GM06990 (cell line): Measurements from ENCODE around the gene ZNF618.

Experiments used
- DNase-seq: peaks from one replicate; pipeline ENCODE4 v3.0.0-alpha.2; 2011; ENCODE audit not compliant: insufficient read length; ENCODE audit errors: extremely low read depth
- H3K27me3 ChIP-seq: replicated peaks from 2 replicates; pipeline ENCODE4 v1.6.0; 2011; ENCODE audit warnings: low read length; ENCODE audit not compliant: control insufficient read depth, insufficient read depth
- H3K36me3 ChIP-seq: 2 replicates; pipeline ENCODE4 v1.5.1; 2011; ENCODE audit warnings: low read length; ENCODE audit not compliant: control insufficient read depth, insufficient read depth
- H3K4me3 ChIP-seq: replicated peaks from 2 replicates; pipeline ENCODE4 v1.5.1; 2011; ENCODE audit warnings: low read depth, mild to moderate bottlenecking, control low read depth, low read length
- TF ChIP-seq, protein P1 (sequence below): IDR thresholded peaks from 2 replicates; pipeline ENCODE4 v1.5.1; 2011; ENCODE audit warnings: low read length, control low read depth, mild to moderate bottlenecking, inconsistent platforms; ENCODE audit not compliant: insufficient read depth, poor library complexity, severe bottlenecking

The ZNF618 gene

DNA sequence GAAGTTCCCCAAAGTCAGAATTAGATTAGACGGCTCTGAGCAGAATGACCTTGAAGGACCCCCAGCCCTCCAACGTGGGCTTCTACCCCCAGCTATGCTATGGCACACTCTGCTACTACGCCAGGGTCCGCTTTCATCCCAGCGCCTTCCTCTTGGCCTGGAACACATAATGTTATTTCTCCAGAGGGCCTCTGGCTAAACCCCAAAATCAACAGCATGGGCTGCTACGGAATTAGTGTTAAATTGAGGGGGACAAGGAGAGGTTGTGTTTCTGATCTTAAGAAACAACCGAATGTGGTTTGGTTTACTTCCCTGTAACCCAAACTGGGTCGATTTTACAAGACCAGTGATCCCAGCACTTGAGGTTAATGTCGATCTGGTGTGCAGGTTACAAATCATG is 97.1 kb downstream of the ZNF618 start:
- no peak overlapping the region for H3K4me3 ChIP-seq
- H3K36me3 ChIP-seq: no peaks in the 10 kb centered on the region
- TF ChIP-seq, protein P1, sequence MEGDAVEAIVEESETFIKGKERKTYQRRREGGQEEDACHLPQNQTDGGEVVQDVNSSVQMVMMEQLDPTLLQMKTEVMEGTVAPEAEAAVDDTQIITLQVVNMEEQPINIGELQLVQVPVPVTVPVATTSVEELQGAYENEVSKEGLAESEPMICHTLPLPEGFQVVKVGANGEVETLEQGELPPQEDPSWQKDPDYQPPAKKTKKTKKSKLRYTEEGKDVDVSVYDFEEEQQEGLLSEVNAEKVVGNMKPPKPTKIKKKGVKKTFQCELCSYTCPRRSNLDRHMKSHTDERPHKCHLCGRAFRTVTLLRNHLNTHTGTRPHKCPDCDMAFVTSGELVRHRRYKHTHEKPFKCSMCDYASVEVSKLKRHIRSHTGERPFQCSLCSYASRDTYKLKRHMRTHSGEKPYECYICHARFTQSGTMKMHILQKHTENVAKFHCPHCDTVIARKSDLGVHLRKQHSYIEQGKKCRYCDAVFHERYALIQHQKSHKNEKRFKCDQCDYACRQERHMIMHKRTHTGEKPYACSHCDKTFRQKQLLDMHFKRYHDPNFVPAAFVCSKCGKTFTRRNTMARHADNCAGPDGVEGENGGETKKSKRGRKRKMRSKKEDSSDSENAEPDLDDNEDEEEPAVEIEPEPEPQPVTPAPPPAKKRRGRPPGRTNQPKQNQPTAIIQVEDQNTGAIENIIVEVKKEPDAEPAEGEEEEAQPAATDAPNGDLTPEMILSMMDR: no peak
- H3K27me3 ChIP-seq: no peaks in the 10 kb centered on the region; the same call in none of the 2 replicates
- DNase-seq: no peak

DNA sequence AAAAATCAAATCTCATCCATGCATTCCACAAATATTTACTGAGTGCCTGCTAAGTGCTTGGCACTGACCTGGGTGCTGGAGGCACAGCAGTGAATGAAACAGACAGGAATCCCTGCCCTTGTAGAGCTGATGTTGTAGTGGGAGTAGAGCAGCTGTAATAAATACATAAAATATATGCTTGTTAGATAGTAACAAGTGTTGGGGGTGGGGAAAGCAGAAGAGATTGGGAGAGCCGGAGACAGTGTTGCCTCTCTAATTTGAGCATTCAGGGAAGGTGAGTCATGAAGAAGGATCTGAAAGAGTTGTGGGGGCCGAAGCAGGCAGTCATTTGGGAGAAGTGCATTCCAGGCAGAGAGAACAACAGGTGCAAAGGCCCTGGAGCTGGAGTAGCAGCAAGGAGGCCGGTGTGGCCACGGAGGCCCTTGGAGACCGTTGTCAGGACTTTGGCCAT is 97.9 kb downstream of the ZNF618 start:
- TF ChIP-seq, protein P1: no peak
- Histone ChIP-seq H3K36me3 (no peaks in the 10 kb centered on the region), H3K27me3 (no peaks in the 10 kb centered on the region; the same call in none of the 2 replicates), H3K4me3 (no peak overlapping the region)
- DNase-seq: no peak

DNA sequence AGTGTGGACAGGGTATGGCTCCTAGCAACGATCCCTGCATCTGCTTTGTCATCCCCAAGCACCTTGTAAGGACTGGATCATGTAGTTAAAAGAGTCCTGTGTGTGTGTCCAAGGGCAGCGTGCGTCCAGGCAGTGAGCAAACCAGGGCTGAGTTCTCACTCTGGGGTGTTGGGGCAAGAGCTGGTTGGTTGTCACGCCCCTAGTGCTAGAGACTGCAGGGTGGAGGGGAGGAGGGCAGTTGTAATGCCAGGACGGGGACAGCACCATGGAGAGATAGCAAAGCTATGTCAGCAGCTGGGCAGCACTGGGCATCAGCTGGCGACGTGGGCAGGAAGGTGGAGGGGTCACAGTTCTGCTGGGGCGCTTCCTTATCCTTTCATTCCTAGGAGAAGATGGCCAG is 100.8 kb downstream of the ZNF618 start:
- Histone ChIP-seq H3K4me3 (no peak overlapping the region), H3K36me3 (no peaks in the 10 kb centered on the region), H3K27me3 (no peaks in the 10 kb centered on the region; the same call in none of the 2 replicates)
- no peak for DNase-seq
- TF ChIP-seq, protein P1: no peak

DNA sequence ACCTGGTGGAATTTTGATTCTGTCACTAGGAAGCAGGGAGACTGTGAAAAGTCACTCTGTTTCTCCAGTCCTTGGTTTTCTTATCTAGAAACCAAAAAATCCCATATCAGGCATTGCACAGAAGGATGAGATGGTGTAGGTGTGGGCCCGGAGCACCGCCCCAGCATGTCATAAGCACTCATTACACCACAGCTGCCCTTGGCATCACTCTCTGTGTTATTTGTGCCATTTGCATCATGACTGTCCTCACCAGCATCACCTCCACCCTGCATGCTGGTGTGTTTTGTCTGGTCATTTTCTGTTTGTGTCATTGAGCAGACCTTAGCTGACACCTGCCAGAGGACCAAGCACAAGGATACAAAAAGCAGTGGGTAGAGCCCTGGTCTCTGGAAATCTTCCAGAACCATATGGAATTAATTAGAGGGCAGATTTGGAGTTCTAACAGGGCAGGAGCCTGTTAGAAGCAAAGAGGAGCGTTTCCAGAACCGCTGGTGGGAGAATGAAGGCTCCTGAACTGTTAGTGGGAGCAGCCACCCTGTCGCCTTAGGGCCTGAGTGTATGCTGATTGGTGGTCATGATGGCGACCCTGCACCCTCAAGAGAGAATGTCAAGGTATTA is 102.7 kb downstream of the ZNF618 start:
- no peaks in the 10 kb centered on the region; the same call in none of the 2 replicates for H3K27me3 ChIP-seq
- H3K36me3 ChIP-seq: no peaks in the 10 kb centered on the region
- DNase-seq: no peak
- TF ChIP-seq, protein P1: no peak
- no peak overlapping the region for H3K4me3 ChIP-seq

DNA sequence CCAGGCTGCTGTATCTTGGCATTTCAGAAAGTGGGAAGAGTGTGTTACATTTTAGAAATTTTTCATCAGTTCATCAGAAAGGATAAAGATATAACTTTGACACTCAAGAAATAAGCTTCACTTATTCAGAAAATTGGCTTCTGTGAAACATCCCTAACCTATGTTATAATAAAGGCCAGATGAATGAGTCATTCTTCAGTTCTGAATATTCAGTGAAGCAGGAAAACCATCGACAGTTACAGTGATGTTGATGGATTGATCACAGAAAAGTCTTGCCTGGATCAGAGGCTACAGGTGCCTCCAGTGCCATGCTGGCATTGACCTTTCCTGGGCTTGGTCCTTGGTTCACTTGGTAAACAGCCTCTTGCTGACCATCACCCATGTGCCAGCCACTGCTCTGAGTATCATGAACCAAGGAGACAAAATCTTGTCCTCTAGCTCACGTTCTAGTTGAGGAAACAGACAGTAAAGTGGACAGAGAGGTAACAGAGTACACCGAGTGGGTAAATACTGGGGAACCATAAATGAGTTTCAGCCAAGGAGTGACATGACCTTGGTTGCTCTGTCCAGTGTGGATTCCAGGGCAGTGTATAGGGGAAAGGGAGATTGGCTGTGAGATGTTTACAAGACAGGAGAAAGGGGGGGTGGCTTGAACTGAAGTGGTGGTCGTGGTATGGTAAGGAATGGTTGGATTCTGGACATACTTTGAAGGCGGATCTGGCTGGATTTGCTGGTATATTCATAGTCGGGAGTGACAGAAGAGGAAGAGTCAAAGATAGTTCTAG is 103.4 kb downstream of the ZNF618 start:
- Histone ChIP-seq H3K4me3 (no peak overlapping the region), H3K36me3 (no peaks in the 10 kb centered on the region), H3K27me3 (no peaks in the 10 kb centered on the region; the same call in none of the 2 replicates)
- no peak for DNase-seq
- TF ChIP-seq, protein P1: no peak
